ENCODE results near the gene RPL37. TPM values are rescaled to one million over a fixed set of nuclear protein-coding genes. Genes with fewer than 3 reads are reported as not detected.
"Not testable (repeated sequence)": the region's sequence is repeated elsewhere in the genome, so short reads cannot be mapped to it uniquely, and the experiment has no call there.

The RPL37 gene
- total RNA-seq, result 1,000 to 10,000 TPM; 1,566 to 1,592 TPM

- no peaks in the 10 kb centered on the region for H3K9me3 Mint-ChIP-seq (ENCODE audit: insufficient read depth)
- peaks cover 53% of the 10 kb centered on the region for H3K36me3 Mint-ChIP-seq (ENCODE audit: low read depth)
- H3K27me3 Mint-ChIP-seq (ENCODE audit: low read depth), result no peaks in the 10 kb centered on the region
- POLR2A ChIA-PET, result interaction anchor here (0.7 to 1.5 kb wide), 12 partner anchors 9 to 429 kb away, joined by 3 to 7 read pairs (median 4); partner anchors contain the start of genes PRKAA1 and TTC33
- CTCF ChIA-PET, result no interaction called here
- peak within 1 kb of the TSS; percentile 99 for H3K27ac Mint-ChIP-seq
- peak within 1 kb of the TSS; percentile 97 for H3K4me3 Mint-ChIP-seq
- peak; percentile 98 for ATAC-seq
- peak; percentile 96 for DNase-seq
- peaks cover 61% of the 10 kb centered on the region for H3K4me1 Mint-ChIP-seq (ENCODE audit: low read depth)
Observed at GRCh38 chr5:40834849-40835787, at the start of gene RPL37. Gene RPL37 (minus strand): TSS chr5:40835222. CDS start chr5:40835185, 37 bp downstream.

- CTCF ChIA-PET, result interaction anchor here (1.0 kb wide), 1 partner anchor 22 kb away, joined by 3 read pairs; no protein-coding TSS in a partner anchor
- POLR2A ChIA-PET, result not testable (repeated sequence)
Observed at GRCh38 chr5:40883051-40883450, 48.0 kb upstream of the RPL37 start.

GRCh38 chr5:40882291-40882690 lies 47.3 kb upstream of the RPL37 start:
- POLR2A ChIA-PET, result interaction anchor here (0.6 kb wide), 1 partner anchor 127 kb away, joined by 4 read pairs; no protein-coding TSS in a partner anchor
- no peaks in the 10 kb centered on the region for H3K9me3 Mint-ChIP-seq (ENCODE audit: insufficient read depth)
- DNase-seq (no peak), ATAC-seq (no peak)
- H3K27me3 Mint-ChIP-seq (ENCODE audit: low read depth), result peaks cover 13% of the 10 kb centered on the region
- no peak overlapping the region for H3K4me3 Mint-ChIP-seq
- H3K27ac Mint-ChIP-seq, result no peak overlapping the region
- H3K4me1 Mint-ChIP-seq (ENCODE audit: low read depth), result no peaks in the 10 kb centered on the region
- H3K36me3 Mint-ChIP-seq (ENCODE audit: low read depth), result no peaks in the 10 kb centered on the region
- CTCF ChIA-PET, result interaction anchor here (1.0 kb wide), 1 partner anchor 21 kb away, joined by 3 read pairs; no protein-coding TSS in a partner anchor

More at GRCh38 chr5:40883051-40883450, 48.0 kb upstream of the RPL37 start:
- not testable (repeated sequence) for H3K4me3 Mint-ChIP-seq; ATAC-seq; DNase-seq; H3K9me3 Mint-ChIP-seq (ENCODE audit: insufficient read depth); H3K36me3 Mint-ChIP-seq (ENCODE audit: low read depth); H3K27ac Mint-ChIP-seq; H3K4me1 Mint-ChIP-seq (ENCODE audit: low read depth)
- H3K27me3 Mint-ChIP-seq (ENCODE audit: low read depth), result peaks cover 13% of the 10 kb centered on the region

- ATAC-seq, result no peak
- ChIA-PET CTCF (interaction anchor here (0.7 to 1.1 kb wide), 6 partner anchors 8 to 1079 kb away, joined by 3 to 4 read pairs (median 3); no protein-coding TSS in a partner anchor), POLR2A (no interaction called here)
- peaks cover 13% of the 10 kb centered on the region for H3K27me3 Mint-ChIP-seq (ENCODE audit: low read depth)
- no peaks in the 10 kb centered on the region for H3K36me3 Mint-ChIP-seq (ENCODE audit: low read depth)
- H3K4me3 Mint-ChIP-seq, result no peak overlapping the region
- no peaks in the 10 kb centered on the region for H3K9me3 Mint-ChIP-seq (ENCODE audit: insufficient read depth)
- no peaks in the 10 kb centered on the region for H3K4me1 Mint-ChIP-seq (ENCODE audit: low read depth)
- DNase-seq, result no peak
- H3K27ac Mint-ChIP-seq, result no peak overlapping the region
Observed at GRCh38 chr5:40879163-40879942, 44.3 kb upstream of the RPL37 start.

GRCh38 chr5:40877371-40877988 lies 42.5 kb upstream of the RPL37 start:
- no peak for DNase-seq
- no peak overlapping the region for H3K4me3 Mint-ChIP-seq
- H3K27me3 Mint-ChIP-seq (ENCODE audit: low read depth), result peaks cover 19% of the 10 kb centered on the region
- ATAC-seq, result no peak
- no peaks in the 10 kb centered on the region for H3K9me3 Mint-ChIP-seq (ENCODE audit: insufficient read depth)
- POLR2A ChIA-PET, result no interaction called here
- CTCF ChIA-PET, result no interaction called here
- H3K36me3 Mint-ChIP-seq (ENCODE audit: low read depth), result no peaks in the 10 kb centered on the region
- no peaks in the 10 kb centered on the region for H3K4me1 Mint-ChIP-seq (ENCODE audit: low read depth)
- no peak overlapping the region for H3K27ac Mint-ChIP-seq

GRCh38 chr5:40875958-40876357 lies 40.9 kb upstream of the RPL37 start:
- no peak overlapping the region for H3K27ac Mint-ChIP-seq
- H3K36me3 Mint-ChIP-seq (ENCODE audit: low read depth), result no peaks in the 10 kb centered on the region
- ChIA-PET POLR2A (no interaction called here), CTCF (no interaction called here)
- no peaks in the 10 kb centered on the region for H3K9me3 Mint-ChIP-seq (ENCODE audit: insufficient read depth)
- DNase-seq (no peak), ATAC-seq (no peak)
- no peak overlapping the region for H3K4me3 Mint-ChIP-seq
- H3K27me3 Mint-ChIP-seq (ENCODE audit: low read depth), result peaks cover 13% of the 10 kb centered on the region
- H3K4me1 Mint-ChIP-seq (ENCODE audit: low read depth), result no peaks in the 10 kb centered on the region

- CTCF ChIA-PET, result no interaction called here
Observed at GRCh38 chr5:40873286-40873880, 38.4 kb upstream of the RPL37 start.

GRCh38 chr5:40872253-40872652 lies 37.2 kb upstream of the RPL37 start:
- DNase-seq; POLR2A ChIA-PET; H3K4me1 Mint-ChIP-seq (ENCODE audit: low read depth): not testable (repeated sequence)

More at GRCh38 chr5:40873286-40873880, 38.4 kb upstream of the RPL37 start:
- no peak for ATAC-seq
- no peaks in the 10 kb centered on the region for H3K4me1 Mint-ChIP-seq (ENCODE audit: low read depth)
- no peak overlapping the region for H3K4me3 Mint-ChIP-seq
- H3K27ac Mint-ChIP-seq, result no peak overlapping the region
- no peak for DNase-seq
- H3K36me3 Mint-ChIP-seq (ENCODE audit: low read depth), result no peaks in the 10 kb centered on the region
- POLR2A ChIA-PET, result no interaction called here
- peaks cover 15% of the 10 kb centered on the region for H3K27me3 Mint-ChIP-seq (ENCODE audit: low read depth)
- no peaks in the 10 kb centered on the region for H3K9me3 Mint-ChIP-seq (ENCODE audit: insufficient read depth)

GRCh38 chr5:40871177-40871576 lies 36.2 kb upstream of the RPL37 start:
- Mint-ChIP-seq H3K36me3 (ENCODE audit: low read depth) (no peaks in the 10 kb centered on the region), H3K27ac (no peak overlapping the region), H3K4me3 (no peak overlapping the region), H3K4me1 (ENCODE audit: low read depth) (no peaks in the 10 kb centered on the region), H3K27me3 (ENCODE audit: low read depth) (peaks cover 15% of the 10 kb centered on the region), H3K9me3 (ENCODE audit: insufficient read depth) (no peaks in the 10 kb centered on the region)
- DNase-seq (no peak), ATAC-seq (no peak)
- CTCF ChIA-PET, result interaction anchor here (1.2 kb wide), 1 partner anchor 8 kb away, joined by 4 read pairs; no protein-coding TSS in a partner anchor
- POLR2A ChIA-PET, result no interaction called here

More at GRCh38 chr5:40872253-40872652, 37.2 kb upstream of the RPL37 start:
- CTCF ChIA-PET; H3K27ac Mint-ChIP-seq; H3K4me3 Mint-ChIP-seq; H3K36me3 Mint-ChIP-seq (ENCODE audit: low read depth); ATAC-seq; H3K9me3 Mint-ChIP-seq (ENCODE audit: insufficient read depth): not testable (repeated sequence)
- H3K27me3 Mint-ChIP-seq (ENCODE audit: low read depth), result peaks cover 15% of the 10 kb centered on the region

- H3K9me3 Mint-ChIP-seq (ENCODE audit: insufficient read depth), result peaks cover 5% of the 10 kb centered on the region
- H3K4me1 Mint-ChIP-seq (ENCODE audit: low read depth), result no peaks in the 10 kb centered on the region
- no peak overlapping the region for H3K27ac Mint-ChIP-seq
- no peak overlapping the region for H3K4me3 Mint-ChIP-seq
- ATAC-seq (no peak), DNase-seq (no peak)
- H3K27me3 Mint-ChIP-seq (ENCODE audit: low read depth), result peaks cover 13% of the 10 kb centered on the region
- ChIA-PET POLR2A (no interaction called here), CTCF (no interaction called here)
- no peaks in the 10 kb centered on the region for H3K36me3 Mint-ChIP-seq (ENCODE audit: low read depth)
Observed at GRCh38 chr5:40869384-40869783, 34.4 kb upstream of the RPL37 start.

- no peaks in the 10 kb centered on the region for H3K4me1 Mint-ChIP-seq (ENCODE audit: low read depth)
- no peaks in the 10 kb centered on the region for H3K36me3 Mint-ChIP-seq (ENCODE audit: low read depth)
- CTCF ChIA-PET, result no interaction called here
- no peak overlapping the region for H3K4me3 Mint-ChIP-seq
- H3K27ac Mint-ChIP-seq, result no peak overlapping the region
- no peak for DNase-seq
- H3K27me3 Mint-ChIP-seq (ENCODE audit: low read depth), result peaks cover 3% of the 10 kb centered on the region
- ATAC-seq, result no peak
- POLR2A ChIA-PET, result interaction anchor here (0.7 kb wide), 1 partner anchor 16 kb away, joined by 3 read pairs; no protein-coding TSS in a partner anchor
- peaks cover 5% of the 10 kb centered on the region for H3K9me3 Mint-ChIP-seq (ENCODE audit: insufficient read depth)
Observed at GRCh38 chr5:40866844-40867243, 31.8 kb upstream of the RPL37 start.

Data from activated CD8-positive, alpha-beta T cell treated with anti-CD3 and anti-CD28 coated beads, Interleukin-2, amount 10 ng/mL, durations not matched to agents 7 days and 5 days (primary cell).